GM21381 (cell line): Measurements from ENCODE around the gene ZNF592.

Source experiments
- ATAC-seq: cut with Tn5 transposase; IDR thresholded peaks from one replicate; pipeline ENCODE4 v1.9.1; 2021; ENCODE audit warnings: mild to moderate bottlenecking, moderate library complexity; ENCODE audit not compliant: unreplicated experiment

The ZNF592 gene

GRCh38 chr15:84804005-84804900 lies 55.9 kb downstream of the ZNF592 start:
- no peak for ATAC-seq

GRCh38 chr15:84805221-84805620 lies 56.8 kb downstream of the ZNF592 start:
- ATAC-seq: no peak

GRCh38 chr15:84807228-84807627 lies 58.8 kb downstream of the ZNF592 start:
- no peak for ATAC-seq

- no peak for ATAC-seq
Observed at GRCh38 chr15:84810073-84810840, 61.9 kb downstream of the ZNF592 start.

GRCh38 chr15:84811151-84811550 lies 62.8 kb downstream of the ZNF592 start:
- ATAC-seq: no peak

GRCh38 chr15:84811828-84812227 lies 63.4 kb downstream of the ZNF592 start:
- no peak for ATAC-seq

GRCh38 chr15:84812842-84813241 lies 64.5 kb downstream of the ZNF592 start:
- no peak for ATAC-seq

GRCh38 chr15:84813435-84813834 lies 65.0 kb downstream of the ZNF592 start:
- ATAC-seq: no peak

GRCh38 chr15:84813931-84814330 lies 65.5 kb downstream of the ZNF592 start:
- no peak for ATAC-seq

GRCh38 chr15:84814916-84815315 lies 66.5 kb downstream of the ZNF592 start:
- no peak for ATAC-seq

GRCh38 chr15:84816694-84817465 lies 68.5 kb downstream of the ZNF592 start, which contains the start of gene ALPK3:
Gene ALPK3 (plus strand): TSS chr15:84817356. CDS start chr15:84817453, 97 bp downstream.
- ATAC-seq: no peak

- ATAC-seq: no peak
Observed at GRCh38 chr15:84817466-84818081, 69.2 kb downstream of the ZNF592 start.

GRCh38 chr15:84818261-84819131 lies 70.1 kb downstream of the ZNF592 start:
- no peak for ATAC-seq

GRCh38 chr15:84819291-84819768 lies 70.9 kb downstream of the ZNF592 start:
- no peak for ATAC-seq

- ATAC-seq: no peak
Observed at GRCh38 chr15:84819791-84820190, 71.4 kb downstream of the ZNF592 start.

- no peak for ATAC-seq
Observed at GRCh38 chr15:84821501-84822021, 73.2 kb downstream of the ZNF592 start.

- ATAC-seq: no peak
Observed at GRCh38 chr15:84822653-84823281, 74.4 kb downstream of the ZNF592 start.

- no peak for ATAC-seq
Observed at GRCh38 chr15:84823282-84823878, 75.0 kb downstream of the ZNF592 start.
